GM19438 (cell line): ENCODE measurements around the gene THADA.

Experiments
- ATAC-seq: cut with Tn5 transposase; IDR thresholded peaks from one replicate; pipeline ENCODE4 v1.9.1; 2021; ENCODE audit warnings: low read depth; ENCODE audit not compliant: unreplicated experiment

The THADA gene

GRCh38 chr2:43180897-43181296 lies 414.9 kb downstream of the THADA start:
- ATAC-seq, result no peak
